Measurements from ENCODE around the gene TMTC1. TPM values are rescaled to one million over a fixed set of nuclear protein-coding genes. Genes with fewer than 3 reads are reported as not detected.
A peak's percentile ranks its signal among the peaks of the same experiment; 100 is the strongest.

TMTC1 gene
- total and polyA plus RNA-seq, 2 of the 8 experiments (the other 6 are each of a cell fraction or from before 2014, with no cell fraction given), result 15.4 to 20.8 TPM

- TF ChIP-seq TEAD4 (IDR thresholded peaks at IDR 0.05; ENCODE audit: low read depth, low read length) (peak; percentile 63; the same call in 1 of the 2 replicates), MAFK (IDR thresholded peaks at IDR 0.05; ENCODE audit: low read depth, low read length) (peak; percentile 47; the same call in 1 of the 2 replicates), NRF1 (IDR thresholded peaks at IDR 0.05; ENCODE audit: low read depth, low read length) (no peak)
- no peak overlapping the region for H3K9ac ChIP-seq (replicated peaks in 1 of 4; ENCODE audit: extremely low read depth in 1 of 4, low read depth in 3 of 4, low read length in 3 of 4)
- no peak overlapping the region for H3K27ac ChIP-seq (ENCODE audit: low read depth, low read length)
- no peak overlapping the region for H2BK120ac ChIP-seq (replicated peaks; ENCODE audit: low read depth, low read length)
- H3K56ac ChIP-seq (replicated peaks; ENCODE audit: insufficient read length, low read depth, low read length), result no peak overlapping the region
- H3K4me2 ChIP-seq (ENCODE audit: insufficient read depth in 1 of 2, low read depth in 2 of 2, low read length in 2 of 2), result no peak overlapping the region; a peak in 1 of 4 replicates
- no peak overlapping the region for H3K23ac ChIP-seq (ENCODE audit: insufficient read length)
- H4K91ac ChIP-seq (replicated peaks; ENCODE audit: insufficient read length, low read length), result no peak overlapping the region
- H2BK5ac ChIP-seq (ENCODE audit: low read depth, low read length), result no peak overlapping the region
- H2BK20ac ChIP-seq (ENCODE audit: low read length), result no peak overlapping the region
- H2BK12ac ChIP-seq (ENCODE audit: low read depth, low read length), result no peak overlapping the region
- no peak overlapping the region for H3K4ac ChIP-seq (replicated peaks; ENCODE audit: insufficient read length, low read depth, low read length)
- no peaks in the 10 kb centered on the region for H3K36me3 ChIP-seq (ENCODE audit: control insufficient read depth in 2 of 4, insufficient read depth in 4 of 4, low read length in 3 of 4)
- no peak overlapping the region for H3K4me3 ChIP-seq (ENCODE audit: extremely low read depth in 1 of 4, insufficient read depth in 2 of 4, low read depth in 3 of 4, low read length in 4 of 4)
- no peaks in the 10 kb centered on the region for H3K9me3 ChIP-seq (ENCODE audit: insufficient read depth in 2 of 2, low read depth in 1 of 2, low read length in 1 of 2)
- CTCF ChIA-PET (ENCODE audit: partially characterized antibody), result interaction anchor here (1.2 kb wide), 1 partner anchor 12 kb away, joined by 6 read pairs; no protein-coding TSS in a partner anchor
- FAIRE-seq (peak; percentile 36), DNase-seq (ENCODE audit: low read depth in 1 of 2, low spot score in 2 of 2) (no peak)
- no peak overlapping the region for H2AFZ ChIP-seq (ENCODE audit: low read length)
- POLR2A ChIA-PET (ENCODE audit: partially characterized antibody), result no interaction called here
- no peaks in the 10 kb centered on the region for H3K23me2 ChIP-seq (ENCODE audit: low read depth, low read length)
- no peak overlapping the region for H3K18ac ChIP-seq (ENCODE audit: extremely low read depth, low read length)
- H4K8ac ChIP-seq (ENCODE audit: extremely low read depth, insufficient read depth, low read length), result no peak overlapping the region
- no peak overlapping the region for H2AK5ac ChIP-seq (ENCODE audit: low read depth, low read length)
- H3K27me3 ChIP-seq (replicated peaks in 1 of 4; ENCODE audit: control insufficient read depth in 3 of 4, extremely low read depth in 1 of 4, insufficient read depth in 3 of 4, low read length in 3 of 4), result no peaks in the 10 kb centered on the region
- no peaks in the 10 kb centered on the region for H4K20me1 ChIP-seq (replicated peaks in 1 of 2; ENCODE audit: control insufficient read depth in 1 of 2, insufficient read depth in 2 of 2, low read length in 2 of 2)
- H3K14ac ChIP-seq (ENCODE audit: insufficient read length), result no peak overlapping the region
- no peaks in the 10 kb centered on the region for H3K79me1 ChIP-seq (ENCODE audit: low read depth, low read length)
- 40% methylated on average over 1 of the region's 1 CpG; no CpG with 5 or more reads in 1 of the 2 experiments for WGBS, 2 experiments (ENCODE audit: extremely low coverage in 1 of 2, insufficient coverage in 1 of 2, insufficient read length in 1 of 2, insufficient replicate concordance in 2 of 2, low coverage in 1 of 2, low lambda C conversion rate in 2 of 2, missing lambda C conversion rate in 1 of 2)
- H3K4me1 ChIP-seq (replicated peaks in 1 of 4; ENCODE audit: control insufficient read depth in 3 of 4, insufficient read depth in 4 of 4, low read length in 3 of 4), result peaks cover 0 to 10% (median 8%) of the 10 kb centered on the region in 4 experiments; a peak in 3 of 7 replicates
- H3K79me2 ChIP-seq (ENCODE audit: control insufficient read depth in 1 of 2, insufficient read depth in 2 of 2, low read length in 2 of 2), result no peaks in the 10 kb centered on the region
- no peak overlapping the region for H4K5ac ChIP-seq (ENCODE audit: insufficient read length, low read depth, low read length)
- H2BK15ac ChIP-seq (ENCODE audit: low read length), result no peak overlapping the region
Measured at GRCh38 chr12:29698756-29699155, 85.0 kb downstream of the TMTC1 start.
